ENCODE results near the gene CDC42BPA.

Gene CDC42BPA

DNA sequence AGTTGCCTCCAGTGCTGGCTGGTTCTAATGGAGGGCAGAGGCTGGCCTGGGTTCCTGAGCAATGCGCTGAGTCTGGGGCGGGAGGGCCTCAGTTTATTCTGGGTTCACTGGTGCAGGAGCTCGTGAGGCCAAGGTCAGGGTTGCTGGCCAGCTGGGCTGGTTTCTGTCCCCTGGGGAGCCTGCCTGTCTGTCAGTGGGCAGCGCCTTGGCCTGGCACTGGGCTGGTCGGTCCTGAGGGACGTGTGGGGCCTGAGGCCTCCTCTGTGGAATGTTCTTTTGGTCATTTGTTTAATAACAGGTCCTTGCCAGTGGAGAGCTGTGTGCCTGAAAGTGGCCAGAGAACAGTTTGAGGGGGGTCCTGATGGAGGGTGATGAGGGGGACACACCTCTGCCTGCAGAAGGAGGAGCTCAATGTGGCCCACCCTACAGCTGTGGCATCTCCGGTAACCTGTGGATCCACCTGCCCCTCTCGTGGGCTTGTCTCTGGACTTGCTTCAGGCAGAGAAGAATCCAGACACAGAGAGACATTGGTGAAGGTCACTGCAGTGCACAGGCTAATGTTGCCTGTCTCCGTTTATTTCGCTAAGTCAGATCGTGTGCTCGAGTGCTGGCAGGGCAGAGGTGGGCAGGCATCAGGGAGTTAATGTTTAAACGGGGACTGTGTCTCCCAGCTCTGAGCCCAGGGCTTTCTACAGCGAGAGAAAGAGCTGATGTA lies 343.6 kb downstream of the CDC42BPA start:
- H3K4me3 ChIP-seq (ENCODE audit: control insufficient read depth, low read depth, low read length) = no peak overlapping the region
- TF ChIP-seq, protein P1, sequence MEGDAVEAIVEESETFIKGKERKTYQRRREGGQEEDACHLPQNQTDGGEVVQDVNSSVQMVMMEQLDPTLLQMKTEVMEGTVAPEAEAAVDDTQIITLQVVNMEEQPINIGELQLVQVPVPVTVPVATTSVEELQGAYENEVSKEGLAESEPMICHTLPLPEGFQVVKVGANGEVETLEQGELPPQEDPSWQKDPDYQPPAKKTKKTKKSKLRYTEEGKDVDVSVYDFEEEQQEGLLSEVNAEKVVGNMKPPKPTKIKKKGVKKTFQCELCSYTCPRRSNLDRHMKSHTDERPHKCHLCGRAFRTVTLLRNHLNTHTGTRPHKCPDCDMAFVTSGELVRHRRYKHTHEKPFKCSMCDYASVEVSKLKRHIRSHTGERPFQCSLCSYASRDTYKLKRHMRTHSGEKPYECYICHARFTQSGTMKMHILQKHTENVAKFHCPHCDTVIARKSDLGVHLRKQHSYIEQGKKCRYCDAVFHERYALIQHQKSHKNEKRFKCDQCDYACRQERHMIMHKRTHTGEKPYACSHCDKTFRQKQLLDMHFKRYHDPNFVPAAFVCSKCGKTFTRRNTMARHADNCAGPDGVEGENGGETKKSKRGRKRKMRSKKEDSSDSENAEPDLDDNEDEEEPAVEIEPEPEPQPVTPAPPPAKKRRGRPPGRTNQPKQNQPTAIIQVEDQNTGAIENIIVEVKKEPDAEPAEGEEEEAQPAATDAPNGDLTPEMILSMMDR (conservative IDR thresholded peaks at IDR 0.05; ENCODE audit: control insufficient read depth, insufficient read depth, low read depth, low read length) = no peak

DNA sequence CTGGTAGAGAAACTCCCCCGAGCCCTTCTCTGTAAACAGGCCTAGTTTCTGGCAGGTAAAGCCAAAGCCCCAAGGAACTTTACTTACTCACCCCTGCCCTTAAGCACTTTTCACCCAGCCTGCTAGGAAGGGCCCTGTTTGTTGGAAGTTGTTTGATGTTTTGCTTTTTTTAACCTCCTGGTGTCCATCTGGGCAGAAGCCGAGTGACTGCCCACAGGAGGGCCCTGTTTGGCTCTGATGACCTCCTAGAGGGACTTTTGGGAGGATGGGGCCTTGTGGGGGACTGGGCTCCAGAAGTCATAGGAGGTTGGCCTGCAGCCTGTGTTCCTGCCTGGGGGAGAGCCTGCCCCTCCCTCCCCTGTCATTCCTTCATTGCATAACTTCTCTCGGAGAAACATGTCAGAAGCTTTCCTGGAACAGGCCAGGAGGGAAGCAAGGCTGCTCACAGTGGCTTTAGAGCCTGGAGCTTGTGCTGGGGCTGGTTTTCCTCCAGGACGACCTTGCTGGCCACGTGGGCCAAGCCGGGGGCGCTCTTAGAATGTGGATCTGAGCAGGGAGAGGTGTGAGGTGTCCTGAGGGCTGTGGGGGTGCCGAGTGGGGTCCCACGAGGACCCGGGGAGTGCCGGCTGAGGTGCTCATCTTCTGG lies 344.3 kb downstream of the CDC42BPA start:
- peak; percentile 59 for DNase-seq (ENCODE audit: low read depth)
- TF ChIP-seq, protein P1 (conservative IDR thresholded peaks at IDR 0.05; ENCODE audit: control insufficient read depth, insufficient read depth, low read depth, low read length) = peak; percentile 5
- H3K4me3 ChIP-seq (ENCODE audit: control insufficient read depth, low read depth, low read length) = no peak overlapping the region

More for the DNA sequence above, 343.6 kb downstream of the CDC42BPA start:
- DNase-seq (ENCODE audit: low read depth) = no peak

DNA sequence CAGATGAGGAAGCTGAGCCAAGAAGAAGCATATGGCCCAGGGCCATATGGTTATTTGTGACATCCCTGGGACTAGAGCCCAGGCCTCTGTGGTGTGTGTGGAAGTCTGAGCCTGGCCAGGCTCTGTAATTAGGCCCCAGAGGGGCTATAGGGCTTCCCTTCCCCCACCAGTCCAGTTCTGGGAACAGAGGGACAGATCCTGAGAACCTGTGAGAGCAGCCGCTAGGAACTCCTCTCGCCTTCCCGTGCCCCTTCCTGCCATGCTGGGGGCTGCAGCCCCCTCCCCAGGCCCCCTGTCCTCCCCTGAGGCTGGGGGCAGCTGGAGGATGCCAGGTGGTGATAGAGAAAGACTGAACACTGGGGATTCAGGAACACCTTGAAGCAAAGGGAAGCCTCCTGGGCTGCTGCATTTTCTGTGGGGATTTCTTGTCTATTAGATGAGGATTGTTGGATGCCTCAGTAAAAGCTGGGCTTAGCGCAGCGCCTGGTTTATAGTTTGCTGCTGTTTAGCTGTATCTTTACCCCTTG lies 344.9 kb downstream of the CDC42BPA start:
- TF ChIP-seq, protein P1 (conservative IDR thresholded peaks at IDR 0.05; ENCODE audit: control insufficient read depth, insufficient read depth, low read depth, low read length) = no peak
- H3K4me3 ChIP-seq (ENCODE audit: control insufficient read depth, low read depth, low read length) = no peak overlapping the region
- peak; percentile 28 for DNase-seq (ENCODE audit: low read depth)

DNA sequence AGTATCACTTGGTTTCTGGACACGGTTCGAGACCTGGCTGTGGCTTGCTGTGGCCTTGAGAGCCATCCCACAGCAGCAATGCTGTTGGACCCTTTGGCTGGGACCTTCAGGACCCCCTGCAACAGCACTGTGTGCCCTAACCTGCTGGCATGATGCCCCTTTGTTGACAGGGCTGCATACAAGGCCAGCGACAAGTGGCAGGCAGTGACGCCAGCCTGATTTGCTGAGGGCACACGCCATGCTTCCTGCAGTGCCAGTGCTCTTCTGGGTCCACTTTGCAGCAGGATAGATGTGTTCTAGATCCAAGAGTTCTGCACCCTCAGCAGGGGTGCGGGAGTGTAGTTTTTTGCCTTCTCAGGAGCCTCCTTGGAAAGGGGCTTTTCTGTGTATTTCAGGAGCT lies 345.4 kb downstream of the CDC42BPA start:
- no peak for DNase-seq (ENCODE audit: low read depth)
- H3K4me3 ChIP-seq (ENCODE audit: control insufficient read depth, low read depth, low read length) = no peak overlapping the region
- TF ChIP-seq, protein P1 (conservative IDR thresholded peaks at IDR 0.05; ENCODE audit: control insufficient read depth, insufficient read depth, low read depth, low read length) = no peak

DNA sequence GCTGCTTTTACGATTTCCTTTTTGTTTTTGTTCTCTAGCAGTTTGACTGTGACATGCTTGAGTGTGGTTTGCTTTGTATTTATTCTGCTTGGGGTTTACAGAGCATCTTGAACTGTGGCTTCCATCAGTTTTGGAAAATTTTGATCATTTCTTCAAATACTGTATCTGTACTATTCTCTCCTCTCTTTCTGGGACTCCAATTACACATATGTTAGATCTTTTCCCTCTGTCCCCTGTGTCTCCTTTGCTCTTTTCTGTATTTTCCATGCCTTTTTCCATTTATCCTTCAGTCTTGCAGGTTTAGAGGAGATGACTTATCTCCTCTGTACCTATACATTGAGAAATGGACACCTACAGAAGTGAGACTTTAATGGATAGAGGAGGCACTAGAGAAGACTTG lies 346.5 kb downstream of the CDC42BPA start:
- TF ChIP-seq, protein P1 (conservative IDR thresholded peaks at IDR 0.05; ENCODE audit: control insufficient read depth, insufficient read depth, low read depth, low read length) = no peak
- DNase-seq (ENCODE audit: low read depth) = no peak
- H3K4me3 ChIP-seq (ENCODE audit: control insufficient read depth, low read depth, low read length) = no peak overlapping the region

DNA sequence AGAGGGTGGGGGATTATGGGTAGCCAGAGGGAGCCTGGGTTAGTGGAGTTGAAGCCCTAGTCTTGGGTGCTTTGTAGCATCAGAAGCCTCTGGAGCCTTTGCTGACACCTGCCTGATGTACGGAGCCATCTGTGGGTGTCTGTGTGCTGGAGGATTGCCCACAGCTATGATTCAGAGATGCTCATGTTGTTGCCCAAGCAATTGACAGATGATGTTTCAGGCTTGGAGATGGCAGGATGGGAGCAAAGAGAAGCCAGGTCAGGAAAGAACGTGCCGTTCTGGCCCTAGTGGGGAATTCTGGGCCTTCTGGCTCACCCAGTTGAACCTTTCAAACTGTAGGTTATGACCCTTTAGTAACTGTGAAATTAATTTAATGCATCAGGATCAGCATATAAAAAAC lies 350.6 kb downstream of the CDC42BPA start:
- no peak overlapping the region for H3K4me3 ChIP-seq (ENCODE audit: control insufficient read depth, low read depth, low read length)
- peak; percentile 88 for DNase-seq (ENCODE audit: low read depth)
- TF ChIP-seq, protein P1 (conservative IDR thresholded peaks at IDR 0.05; ENCODE audit: control insufficient read depth, insufficient read depth, low read depth, low read length) = no peak
